ENCODE results near the gene SCYGR1. TPM values are rescaled to one million over a fixed set of nuclear protein-coding genes. Genes with fewer than 3 reads are reported as not detected.

The SCYGR1 gene
- total RNA-seq, 1 experiment from 2014 or later: not detected

GRCh38 chr2:227389661-227390060 is 1.9 kb upstream of the SCYGR1 start:
- DNase-seq (ENCODE audit: low read depth, low spot score): no peak
- BruUV-seq (replicated peaks): no TSS peak
- no peak overlapping the region for H3K4me3 ChIP-seq (ENCODE audit: low read depth in 2 of 2, low read length in 2 of 2)
- intact Hi-C loops (cut with micrococcal nuclease; ENCODE audit: unreplicated experiment): loop anchor here (10.0 kb wide), 1 partner anchor 255 kb away; no protein-coding TSS in a partner anchor
- CTCF ChIA-PET: no interaction called here
- H3K36me3 ChIP-seq (ENCODE audit: control insufficient read depth, insufficient read depth, low read length): no peaks in the 10 kb centered on the region
- in situ Hi-C loops (cut with HindIII; ENCODE audit: low pct_unique_long_range_greater_than_20kb, low sequenced_read_pairs): no loop called here
- POLR2A ChIA-PET: no interaction called here
- no peaks in the 10 kb centered on the region for H3K9me3 ChIP-seq (ENCODE audit: control insufficient read depth, insufficient read depth, low read depth, low read length)
- no peak for TF ChIP-seq SIN3A (IDR thresholded peaks at IDR 0.05; ENCODE audit: borderline replicate concordance, insufficient read depth, low read depth, low read length)
- TF ChIP-seq POLR2AphosphoS5 (IDR thresholded peaks at IDR 0.05; ENCODE audit: low read depth, low read length): no peak
- no peak for TF ChIP-seq CTCF (IDR thresholded peaks at IDR 0.05)
- TF ChIP-seq REST (IDR thresholded peaks at IDR 0.05; ENCODE audit: insufficient read depth in 1 of 2, low read depth in 2 of 2, low read length in 1 of 2): no peak
- no peak for TF ChIP-seq TCF7L2 (IDR thresholded peaks at IDR 0.05; ENCODE audit: low read depth, low read length)
- H3K4me1 ChIP-seq (ENCODE audit: control insufficient read depth, insufficient read depth, low read length): peaks cover 3% of the 10 kb centered on the region; the same call in 1 of the 2 replicates
- no peak overlapping the region for H3K27ac ChIP-seq (ENCODE audit: low read length)
- ATAC-seq: no peak
- no peaks in the 10 kb centered on the region for H3K27me3 ChIP-seq (ENCODE audit: control insufficient read depth, insufficient read depth, low read length)

- intact Hi-C loops (cut with micrococcal nuclease; ENCODE audit: unreplicated experiment): loop anchor here (10.0 kb wide), 1 partner anchor 254 kb away; no protein-coding TSS in a partner anchor
These were observed 1.5 kb upstream of the SCYGR1 start for GRCh38 chr2:227389231-227389630.

More at GRCh38 chr2:227389231-227389630, 1.5 kb upstream of the SCYGR1 start:
- ATAC-seq (no peak), DNase-seq (ENCODE audit: low read depth, low spot score) (no peak)
- Histone ChIP-seq H3K9me3 (ENCODE audit: control insufficient read depth, insufficient read depth, low read depth, low read length) (no peaks in the 10 kb centered on the region), H3K4me1 (ENCODE audit: control insufficient read depth, insufficient read depth, low read length) (peaks cover 3% of the 10 kb centered on the region; the same call in 1 of the 2 replicates), H3K27me3 (ENCODE audit: control insufficient read depth, insufficient read depth, low read length) (no peaks in the 10 kb centered on the region), H3K4me3 (ENCODE audit: low read depth in 2 of 2, low read length in 2 of 2) (no peak overlapping the region), H3K27ac (ENCODE audit: low read length) (no peak overlapping the region), H3K36me3 (ENCODE audit: control insufficient read depth, insufficient read depth, low read length) (no peaks in the 10 kb centered on the region)
- ChIA-PET POLR2A (no interaction called here), CTCF (no interaction called here)
- TF ChIP-seq REST (IDR thresholded peaks at IDR 0.05; ENCODE audit: insufficient read depth in 1 of 2, low read depth in 2 of 2, low read length in 1 of 2): no peak
- TF ChIP-seq TCF7L2 (IDR thresholded peaks at IDR 0.05; ENCODE audit: low read depth, low read length): no peak
- TF ChIP-seq POLR2AphosphoS5 (IDR thresholded peaks at IDR 0.05; ENCODE audit: low read depth, low read length): no peak
- no peak for TF ChIP-seq CTCF (IDR thresholded peaks at IDR 0.05)
- TF ChIP-seq SIN3A (IDR thresholded peaks at IDR 0.05; ENCODE audit: borderline replicate concordance, insufficient read depth, low read depth, low read length): no peak
- no TSS peak for BruUV-seq (replicated peaks)
- in situ Hi-C loops (cut with HindIII; ENCODE audit: low pct_unique_long_range_greater_than_20kb, low sequenced_read_pairs): no loop called here
